Right lobe of liver (tissue), 6 donors: Measurements from ENCODE around the gene OBI1. TPM values are rescaled to one million over a fixed set of nuclear protein-coding genes. Genes with fewer than 3 reads are reported as not detected.

Experiments used
- ATAC-seq, 4 donors: fragments of 200-7000 bp; cut with Tn5 transposase; one replicate each; pipeline ENCODE4 v1.9.1; 2020; ENCODE audit warnings: mild to moderate bottlenecking in 4 of 4, moderate library complexity in 4 of 4
- DNase-seq, 3 donors: peaks; one replicate each; pipeline ENCODE4 v3.0.0-alpha.2; 2020
- H3K27ac ChIP-seq, 3 donors: fragments of 200-600 bp; one replicate each; pipeline ENCODE4 v1.8.0; 2022
- H3K27me3 ChIP-seq, 2 donors: fragments of 200-600 bp; one replicate each; pipeline ENCODE4 v1.8.0; 2022
- H3K36me3 ChIP-seq, 4 donors: fragments of 200-600 bp; sonication (generic) in 1 of 4; one replicate each; pipeline versions ENCODE4 v1.5.1 to v1.8.0; 2017 to 2022; ENCODE audit warnings: control low read depth in 1 of 4
- H3K4me1 ChIP-seq, 4 donors: fragments of 200-600 bp; sonication (generic) in 1 of 4; one replicate each; pipeline versions ENCODE4 v1.5.1 to v1.8.0; 2017 to 2022; ENCODE audit warnings: control low read depth in 1 of 4
- H3K4me3 ChIP-seq, 3 donors: fragments of 200-600 bp; one replicate each; pipeline ENCODE4 v1.8.0; 2022
- H3K9me3 ChIP-seq, 4 donors: fragments of 200-600 bp; sonication (generic) in 1 of 4; one replicate each; pipeline versions ENCODE4 v1.5.1 to v1.8.0; 2017 to 2022; ENCODE audit warnings: control low read depth in 1 of 4
- POLR2A ChIP-seq: fragments of 450-650 bp; IDR thresholded peaks from one replicate; pipeline ENCODE4 v1.6.1; 2017; ENCODE audit warnings: antibody characterized with exemption, mild to moderate bottlenecking
- WGBS: methylation state at CpG from one replicate; pipeline ENCODE4 v1.1.6; 2018; ENCODE audit warnings: low coverage, low lambda C conversion rate; ENCODE audit not compliant: insufficient coverage; ENCODE audit errors: missing lambda C conversion rate; 5-methylcytosine and 5-hydroxymethylcytosine counted together
- intact Hi-C, 2 donors: fragments of 100-400 bp; cut with DNase I; formaldehyde crosslinking; loops; one replicate each; pipeline versions ENCODE4 v1.11.2 to v1.14.1; 2022
- total RNA-seq, 6 experiments: library from RNA; depleted of rRNA in 2 of 6; stranded (reverse); fragments of >200 nt in 2 of 6; fragmentation: NEBNext Ultra II Directional in 3 of 6; extraction: Animal tissue kit (Norgen Biotek cat#: 25700) in 3 of 6; gene quantifications; one replicate each; pipeline versions ENCODE4 v1.1.0 to v1.2.4, GENCODE V29; 2016 to 2023
- TF ChIP-seq, protein P1 (sequence below), 4 donors: fragments of 200-600 bp in 3 of 4; fragments of 450-650 bp in 1 of 4; IDR thresholded peaks; one replicate each; pipeline versions ENCODE4 v1.5.1 to v1.8.0; 2016 to 2022; ENCODE audit warnings: antibody characterized with exemption in 4 of 4, mild to moderate bottlenecking in 2 of 4
- donor health status: DM: no; HTN: yes; CAD: no.
- donor health status: DM: no; HTN: no; CAD: no.
- donor health status: DM: no; HTN: no; CAD: no.
- donor health status: DM: no; HTN: yes; CAD: no.
- donor health status: DM: no; HTN: yes; CAD: no.

OBI1 gene
- total RNA-seq, 6 experiments from 2014 or later = 1.7 to 3.6 (median 2.8) TPM

DNA sequence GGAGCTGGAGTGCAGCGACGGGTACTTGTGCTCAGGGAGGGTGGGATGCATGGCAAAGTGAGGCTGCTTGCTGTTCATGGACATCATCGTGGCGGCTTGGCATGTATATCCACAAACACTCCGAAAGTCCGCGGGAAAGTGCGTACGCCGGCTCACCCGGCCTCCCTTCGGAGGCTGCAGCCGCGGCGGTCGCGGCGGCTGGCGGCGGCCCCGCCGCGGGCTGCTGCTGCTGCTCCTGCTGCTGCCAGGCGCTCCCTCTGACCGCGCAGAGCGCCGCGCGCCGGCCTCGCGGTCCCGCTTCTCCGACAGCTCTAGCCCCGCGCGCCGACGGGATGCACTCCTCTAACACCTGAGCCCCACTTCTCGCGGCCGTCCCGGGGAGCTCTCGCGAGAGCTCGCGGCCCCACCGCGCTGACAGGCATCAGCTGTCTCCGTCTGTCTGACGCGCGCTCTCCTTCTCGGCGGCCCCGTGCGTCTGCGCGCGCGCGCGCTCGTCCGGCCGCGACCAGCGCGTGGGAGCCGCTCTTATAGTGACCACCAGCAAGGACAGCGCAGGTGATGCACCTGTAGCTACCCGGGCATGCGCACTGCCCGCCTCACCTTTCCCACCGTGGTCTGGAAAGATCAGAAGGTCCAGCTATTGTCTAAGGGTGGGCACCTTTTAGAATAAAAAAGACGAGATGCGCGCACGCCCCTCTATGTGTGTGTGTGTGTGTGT, 55.6 kb downstream of the OBI1 start, which contains the start of gene POU4F1:
TSS of gene POU4F1 (minus strand) at position 313 of the 718 bp plus-strand sequence. CDS start at position 87, 226 bp downstream.
- Histone ChIP-seq H3K36me3 (no peaks in the 10 kb centered on the region), H3K27ac (no peak within 1 kb of the TSS), H3K4me1 (peaks cover 0 to 24% (median under 1%) of the 10 kb centered on the region in 4 donors), H3K9me3 (no peaks in the 10 kb centered on the region), H3K27me3 (peaks cover 19 to 82% of the 10 kb centered on the region in 2 donors), H3K4me3 (peak within 1 kb of the TSS in 2 of 3 donors; percentile 9 to 16)
- DNase-seq (peak in 1 of 3 donors; percentile 33), ATAC-seq (peak in 3 of 4 donors; percentile 12 to 34 (median 29))
- TF ChIP-seq, protein P1, sequence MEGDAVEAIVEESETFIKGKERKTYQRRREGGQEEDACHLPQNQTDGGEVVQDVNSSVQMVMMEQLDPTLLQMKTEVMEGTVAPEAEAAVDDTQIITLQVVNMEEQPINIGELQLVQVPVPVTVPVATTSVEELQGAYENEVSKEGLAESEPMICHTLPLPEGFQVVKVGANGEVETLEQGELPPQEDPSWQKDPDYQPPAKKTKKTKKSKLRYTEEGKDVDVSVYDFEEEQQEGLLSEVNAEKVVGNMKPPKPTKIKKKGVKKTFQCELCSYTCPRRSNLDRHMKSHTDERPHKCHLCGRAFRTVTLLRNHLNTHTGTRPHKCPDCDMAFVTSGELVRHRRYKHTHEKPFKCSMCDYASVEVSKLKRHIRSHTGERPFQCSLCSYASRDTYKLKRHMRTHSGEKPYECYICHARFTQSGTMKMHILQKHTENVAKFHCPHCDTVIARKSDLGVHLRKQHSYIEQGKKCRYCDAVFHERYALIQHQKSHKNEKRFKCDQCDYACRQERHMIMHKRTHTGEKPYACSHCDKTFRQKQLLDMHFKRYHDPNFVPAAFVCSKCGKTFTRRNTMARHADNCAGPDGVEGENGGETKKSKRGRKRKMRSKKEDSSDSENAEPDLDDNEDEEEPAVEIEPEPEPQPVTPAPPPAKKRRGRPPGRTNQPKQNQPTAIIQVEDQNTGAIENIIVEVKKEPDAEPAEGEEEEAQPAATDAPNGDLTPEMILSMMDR (IDR thresholded peaks at IDR 0.05) = no peak
- no peak for TF ChIP-seq POLR2A
- intact Hi-C loops = no loop called here
- WGBS = 2% methylated on average over 8 of the region's 80 CpGs

DNA sequence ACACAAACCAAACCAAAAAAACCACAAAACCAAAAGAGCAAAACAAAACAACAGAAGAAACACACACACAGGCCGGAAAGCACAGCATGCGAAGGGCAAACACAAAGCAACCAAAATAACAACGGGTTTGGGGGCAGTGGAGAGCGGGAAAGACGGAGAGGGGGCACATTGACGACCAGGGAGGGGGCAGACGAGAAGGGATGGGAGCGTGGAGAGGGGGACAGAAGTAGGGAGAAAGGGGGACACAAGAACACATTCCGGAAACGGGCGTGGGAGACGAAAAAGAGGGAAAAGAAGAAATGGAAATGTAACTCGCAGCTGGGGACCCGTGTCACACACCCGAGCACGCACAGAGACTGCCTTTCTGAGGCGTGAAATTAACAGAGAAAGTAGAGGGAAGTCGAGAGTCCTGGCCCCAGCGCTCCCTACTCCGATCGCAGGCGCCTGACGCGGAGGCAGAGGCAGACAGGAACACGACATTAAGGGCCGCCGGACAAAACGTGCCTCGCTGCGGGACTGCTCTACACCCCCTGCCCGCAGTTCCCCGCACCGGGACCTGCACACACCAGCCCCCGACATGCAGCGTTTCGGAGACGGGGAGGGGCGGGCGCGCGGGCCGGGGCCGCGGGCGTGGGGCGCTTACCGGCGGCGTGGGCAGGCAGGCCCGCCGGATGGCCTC, 56.3 kb downstream of the OBI1 start:
- Histone ChIP-seq H3K27ac (no peak overlapping the region), H3K36me3 (no peaks in the 10 kb centered on the region), H3K4me3 (peak overlapping the region in 2 of 3 donors; percentile 4 to 16), H3K27me3 (peaks cover 24 to 84% of the 10 kb centered on the region in 2 donors), H3K4me1 (peaks cover 0 to 18% (median 0%) of the 10 kb centered on the region in 4 donors), H3K9me3 (no peaks in the 10 kb centered on the region)
- 2% methylated on average over 18 of the region's 51 CpGs for WGBS
- TF ChIP-seq, protein P1 (IDR thresholded peaks at IDR 0.05) = no peak
- TF ChIP-seq POLR2A = no peak
- intact Hi-C loops = no loop called here
- peak in 2 of 4 donors; percentile 16 to 21 for ATAC-seq
- DNase-seq = no peak

DNA sequence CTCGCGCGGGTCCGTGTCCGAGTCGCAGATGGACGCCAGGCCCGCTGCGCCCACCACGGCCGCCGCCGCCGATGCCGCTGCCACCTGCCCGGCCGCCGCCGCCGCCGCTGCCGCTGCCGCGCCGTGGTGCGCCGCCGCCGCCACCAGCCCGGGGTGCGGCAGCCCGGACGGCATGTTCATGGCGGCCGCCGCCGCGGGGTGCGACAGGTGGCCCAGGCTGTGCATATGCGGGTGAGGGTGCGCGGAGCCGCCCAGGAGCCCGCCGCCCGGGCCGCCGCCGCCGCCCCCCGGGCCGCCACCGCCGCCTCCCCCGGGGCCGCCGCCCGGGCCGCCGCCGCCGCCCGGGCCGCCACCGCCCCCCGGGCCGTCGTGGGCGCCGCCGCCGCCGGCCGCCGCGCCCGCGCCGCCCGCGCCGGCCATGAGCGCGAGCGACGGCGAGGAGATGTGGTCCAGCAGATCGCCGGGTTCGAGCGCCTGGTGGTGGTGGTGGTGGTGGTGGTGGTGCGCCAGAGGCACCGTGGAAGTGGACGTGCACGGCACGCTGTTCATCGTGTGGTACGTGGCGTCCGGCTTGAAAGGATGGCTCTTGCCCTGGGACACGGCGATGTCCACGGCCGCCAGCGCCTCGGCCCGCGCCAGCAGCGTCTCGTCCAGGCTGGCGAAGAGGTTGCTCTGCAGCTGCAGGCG, 56.9 kb downstream of the OBI1 start:
- H3K36me3 ChIP-seq = no peaks in the 10 kb centered on the region
- ATAC-seq (no peak), DNase-seq (no peak)
- 11% methylated on average over 30 of the region's 112 CpGs for WGBS
- no peak overlapping the region for H3K27ac ChIP-seq
- no peak overlapping the region for H3K4me3 ChIP-seq
- peaks cover 0 to 18% (median 1%) of the 10 kb centered on the region in 4 donors for H3K4me1 ChIP-seq
- no peak for TF ChIP-seq POLR2A
- TF ChIP-seq, protein P1 (IDR thresholded peaks at IDR 0.05) = no peak
- no peaks in the 10 kb centered on the region for H3K9me3 ChIP-seq
- intact Hi-C loops = no loop called here
- peaks cover 24 to 84% of the 10 kb centered on the region in 2 donors for H3K27me3 ChIP-seq

- Histone ChIP-seq H3K36me3 (no peaks in the 10 kb centered on the region), H3K27ac (no peak overlapping the region), H3K9me3 (no peaks in the 10 kb centered on the region), H3K4me3 (no peak overlapping the region), H3K4me1 (peaks cover 0 to 25% (median 5%) of the 10 kb centered on the region in 4 donors), H3K27me3 (peaks cover 24 to 84% of the 10 kb centered on the region in 2 donors)
- WGBS = 12% methylated on average over 9 of the region's 58 CpGs
- intact Hi-C loops = no loop called here
- ATAC-seq (no peak), DNase-seq (no peak)
- TF ChIP-seq, protein P1 (IDR thresholded peaks at IDR 0.05) = no peak
- no peak for TF ChIP-seq POLR2A
Observed at GRCh38 chr13:78601124-78601873, 57.7 kb downstream of the OBI1 start.
